NCI-H1105 (cell line): ENCODE data around the gene AJM1.
"Not testable (repeated sequence)": the region's sequence is repeated elsewhere in the genome, so short reads cannot be mapped to it uniquely, and the experiment has no call there.

ENCODE experiments used
- DNase-seq: peaks from one replicate; lab custom pipeline; 2025; lab: John Stamatoyannopoulos, UW

Gene AJM1

GRCh38 chr9:136831720-136832104, 10.6 kb upstream of the AJM1 start:
- DNase-seq: no peak

- DNase-seq: no peak
These were observed 9.7 kb upstream of the AJM1 start for GRCh38 chr9:136832581-136832980.

GRCh38 chr9:136833381-136834048, 8.8 kb upstream of the AJM1 start:
- not testable (repeated sequence) for DNase-seq

- DNase-seq: no peak
These were observed 6.9 kb upstream of the AJM1 start for GRCh38 chr9:136835162-136835931.

GRCh38 chr9:136835932-136836904, 6.1 kb upstream of the AJM1 start:
- DNase-seq: no peak

GRCh38 chr9:136837146-136837855, 5.0 kb upstream of the AJM1 start:
- no peak for DNase-seq

GRCh38 chr9:136837856-136838277, 4.4 kb upstream of the AJM1 start:
- not testable (repeated sequence) for DNase-seq

- DNase-seq: no peak
These were observed 3.7 kb upstream of the AJM1 start for GRCh38 chr9:136838314-136839228.

- DNase-seq: no peak
These were observed 2.8 kb upstream of the AJM1 start for GRCh38 chr9:136839229-136840139.

- DNase-seq: no peak
These were observed 2.0 kb upstream of the AJM1 start for GRCh38 chr9:136840140-136840876.

- peak; percentile 68 for DNase-seq
These were observed 1.2 kb upstream of the AJM1 start for GRCh38 chr9:136840877-136841645.

GRCh38 chr9:136841646-136842379, 465 bp upstream of the AJM1 start:
- DNase-seq: not testable (repeated sequence)

- not testable (repeated sequence) for DNase-seq
These were observed 1.0 kb downstream of the AJM1 start for GRCh38 chr9:136843159-136843800.

GRCh38 chr9:136843801-136844740, 1.8 kb downstream of the AJM1 start:
- not testable (repeated sequence) for DNase-seq

GRCh38 chr9:136844761-136845464, 2.6 kb downstream of the AJM1 start:
- DNase-seq: no peak
